Heart left ventricle (tissue), 13 donors: Measurements from ENCODE around the gene ZNF726.
"Not testable (repeated sequence)": the region's sequence is repeated elsewhere in the genome, so short reads cannot be mapped to it uniquely, and the experiment has no call there.

Experiments
- POLR2A ChIP-seq, 2 donors: fragments of 450-650 bp; IDR thresholded peaks; one replicate each; pipeline ENCODE4 v1.6.1; 2017; ENCODE audit warnings: antibody characterized with exemption in 2 of 2, mild to moderate bottlenecking in 2 of 2, moderate library complexity in 2 of 2
- TF ChIP-seq, protein P1 (sequence below), 12 donors: fragments of 200-600 bp; sonication (generic) in 4 of 12; IDR thresholded peaks; one replicate each; pipeline versions ENCODE4 v1.5.0 to v1.8.0; 2018 to 2022; ENCODE audit warnings: antibody characterized with exemption in 12 of 12, mild to moderate bottlenecking in 5 of 12
- donor health status: ischemic (EF 13 %, LVEDD 7.1; RV severe dilation, severe dysfunction).
- donor health status: DM: no; HTN: yes; CAD: no.
- donor health status: DM: no; HTN: no; CAD: no.
- donor health status: ischemic (EF 25% LVEDD 6.9; RV normal size, moderate dysfunction).
- donor health status: ischemic (EF 25% LVEDD 5.7; RV mildly dilated, moderate dysfunction).
- donor health status: ischemic (EF 35%, LVEDD 5.7; RV mildly dilated, moderate dysfunction).
- donor health status: nonischemic (EF 11% LVEDD 7.7; RV severe dilation, severe dysfunction).
- donor health status: DM: yes; HTN: yes; CAD: no.
- donor health status: PGD.
- donor health status: ischemic (EF 29% LVEDD 5.4; RV normal size, mild dysfunction).
- donor health status: nonischemic (EF 23%, LVEDD 6.1; RV moderate dilation, normal function).

DNA sequence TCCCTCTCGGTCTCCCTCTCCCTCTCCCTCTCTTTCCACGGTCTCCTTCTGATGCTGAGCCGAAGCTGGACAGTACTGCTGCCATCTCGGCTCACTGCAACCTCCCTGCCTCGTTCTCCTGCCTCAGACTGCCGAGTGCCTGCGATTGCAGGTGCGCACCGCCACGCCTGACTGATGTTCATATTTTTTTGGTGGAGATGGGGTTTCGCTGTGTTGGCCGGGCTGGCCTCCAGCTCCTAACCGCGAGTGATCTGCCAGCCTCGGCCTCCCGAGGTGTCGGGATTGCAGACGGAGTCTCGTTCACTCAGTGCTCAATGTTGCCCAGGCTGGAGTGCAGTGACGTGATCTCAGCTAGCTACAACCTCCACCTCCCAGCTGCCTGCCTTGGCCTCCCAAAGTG is 48.7 kb downstream of the ZNF726 start:
- TF ChIP-seq, protein P1, sequence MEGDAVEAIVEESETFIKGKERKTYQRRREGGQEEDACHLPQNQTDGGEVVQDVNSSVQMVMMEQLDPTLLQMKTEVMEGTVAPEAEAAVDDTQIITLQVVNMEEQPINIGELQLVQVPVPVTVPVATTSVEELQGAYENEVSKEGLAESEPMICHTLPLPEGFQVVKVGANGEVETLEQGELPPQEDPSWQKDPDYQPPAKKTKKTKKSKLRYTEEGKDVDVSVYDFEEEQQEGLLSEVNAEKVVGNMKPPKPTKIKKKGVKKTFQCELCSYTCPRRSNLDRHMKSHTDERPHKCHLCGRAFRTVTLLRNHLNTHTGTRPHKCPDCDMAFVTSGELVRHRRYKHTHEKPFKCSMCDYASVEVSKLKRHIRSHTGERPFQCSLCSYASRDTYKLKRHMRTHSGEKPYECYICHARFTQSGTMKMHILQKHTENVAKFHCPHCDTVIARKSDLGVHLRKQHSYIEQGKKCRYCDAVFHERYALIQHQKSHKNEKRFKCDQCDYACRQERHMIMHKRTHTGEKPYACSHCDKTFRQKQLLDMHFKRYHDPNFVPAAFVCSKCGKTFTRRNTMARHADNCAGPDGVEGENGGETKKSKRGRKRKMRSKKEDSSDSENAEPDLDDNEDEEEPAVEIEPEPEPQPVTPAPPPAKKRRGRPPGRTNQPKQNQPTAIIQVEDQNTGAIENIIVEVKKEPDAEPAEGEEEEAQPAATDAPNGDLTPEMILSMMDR (IDR thresholded peaks at IDR 0.05) = not testable (repeated sequence)
- TF ChIP-seq POLR2A (IDR thresholded peaks at IDR 0.05) = not testable (repeated sequence)
